HepG2 (cell line): ENCODE results near the gene PLEKHA6. TPM values are rescaled to one million over a fixed set of nuclear protein-coding genes. Genes with fewer than 3 reads are reported as not detected.

Source experiments
- ATAC-seq: fragments of 200-7000 bp; cut with Tn5 transposase; 3 replicates; pipeline ENCODE4 v1.9.1; 2020; ENCODE audit warnings: mild to moderate bottlenecking, moderate library complexity
- BruUV-seq: library from RNA; stranded (reverse); fragments of 400-500 nt; replicated peaks from 2 replicates; lab custom pipeline; 2021; lab: Mats Ljungman, UMichigan
- CTCF ChIA-PET: fragments of 300-600 bp; formaldehyde crosslinking; extraction: SDS; loops from one replicate; lab custom pipeline; 2021; ENCODE audit warnings: low total read pairs, inconsistent platforms, low intra/inter-chr PET ratio; lab: Yijun Ruan, JAX
- POLR2A ChIA-PET: fragments of 350-600 bp; sonication (Branson Sonifier 250); formaldehyde crosslinking; loops from one replicate; lab custom pipeline; 2020; ENCODE audit warnings: antibody characterized with exemption, inconsistent platforms; lab: Yijun Ruan, JAX
- DNase-seq: peaks from one replicate; pipeline ENCODE4 v3.0.0-alpha.2; 2015; ENCODE audit warnings: low spot score
- FAIRE-seq: peaks from 3 replicates; lab custom pipeline; 2011; peaks lifted over from hg19 to GRCh38; lab: Jason Lieb, UNC
- H2AFZ ChIP-seq: one replicate; pipeline ENCODE4 v1.6.1; 2011; ENCODE audit warnings: low read length, inconsistent platforms
- H3K27ac ChIP-seq: fragments of 300-600 bp; 3 replicates; pipeline ENCODE4 v1.8.0; 2011; ENCODE audit warnings: mixed run types, mild to moderate bottlenecking, mixed read lengths, low read length, inconsistent platforms; ENCODE audit not compliant: insufficient read depth; ENCODE audit errors: extremely low read length
- H3K27me3 ChIP-seq, 2 experiments: fragments of 200-600 bp in 1 of 2; 2 replicates in 1 of 2; 3 replicates in 1 of 2; pipeline versions ENCODE4 v1.6.0 to v1.8.0; 2011; ENCODE audit warnings: low read length in 2 of 2, mild to moderate bottlenecking in 2 of 2, moderate library complexity in 2 of 2, inconsistent platforms in 1 of 2; ENCODE audit not compliant: insufficient read depth in 2 of 2, control insufficient read depth in 1 of 2
- H3K36me3 ChIP-seq, 2 experiments: fragments of 200-600 bp in 1 of 2; replicated peaks in 1 of 2; 2 replicates in 1 of 2; 3 replicates in 1 of 2; pipeline versions ENCODE4 v1.5.1 to v1.8.0; 2011; ENCODE audit warnings: low read length in 2 of 2, inconsistent platforms in 1 of 2; ENCODE audit not compliant: insufficient read depth in 2 of 2, control insufficient read depth in 1 of 2
- H3K4me1 ChIP-seq: 2 replicates; pipeline ENCODE4 v1.5.1; 2012; ENCODE audit warnings: low read length, inconsistent platforms; ENCODE audit not compliant: insufficient read depth
- H3K4me2 ChIP-seq: 2 replicates; pipeline ENCODE4 v1.6.0; 2011; ENCODE audit warnings: low read depth, low read length, inconsistent platforms
- H3K4me3 ChIP-seq, 3 experiments: fragments of 200-600 bp in 1 of 3; sonication (generic), shearing (Covaris generic) in 1 of 3; replicated peaks in 1 of 3; 2 replicates each; pipeline ENCODE4 v1.5.1; 2011 to 2016; ENCODE audit warnings: low read length in 3 of 3, inconsistent platforms in 2 of 3, low read depth in 2 of 3, mild to moderate bottlenecking in 2 of 3, control low read depth in 1 of 3, mixed read lengths in 1 of 3; ENCODE audit not compliant: insufficient read depth in 1 of 3
- H3K79me2 ChIP-seq: one replicate; pipeline ENCODE4 v1.6.1; 2011; ENCODE audit warnings: low read length, inconsistent platforms; ENCODE audit not compliant: insufficient read depth
- H3K9ac ChIP-seq: 2 replicates; pipeline ENCODE4 v1.6.0; 2011; ENCODE audit warnings: mild to moderate bottlenecking, low read depth, low read length, inconsistent platforms; ENCODE audit not compliant: insufficient read depth
- H3K9me3 ChIP-seq: 2 replicates; pipeline ENCODE4 v1.5.1; 2012; ENCODE audit warnings: mild to moderate bottlenecking, low read length
- H4K20me1 ChIP-seq: 2 replicates; pipeline ENCODE4 v1.6.0; 2011; ENCODE audit warnings: inconsistent platforms, mild to moderate bottlenecking, low read length, moderate library complexity; ENCODE audit not compliant: insufficient read depth
- ARID5B ChIP-seq: IDR thresholded peaks from 2 replicates; pipeline ENCODE4 v1.4.0; 2020; ENCODE audit warnings: mild to moderate bottlenecking, missing genetic modification reagents
- HMGXB3 ChIP-seq: sonication (generic); formaldehyde crosslinking; IDR thresholded peaks from 2 replicates; pipeline ENCODE4 v1.4.0; 2020; ENCODE audit warnings: missing genetic modification reagents, borderline replicate concordance
- NR1H2 ChIP-seq: sonication (generic); formaldehyde crosslinking; IDR thresholded peaks from 2 replicates; pipeline ENCODE4 v1.8.1; 2022; ENCODE audit warnings: low read depth, missing genetic modification reagents, borderline replicate concordance
- POGZ ChIP-seq: sonication (generic); formaldehyde crosslinking; IDR thresholded peaks from 2 replicates; pipeline ENCODE4 v1.4.0; 2020; ENCODE audit warnings: mild to moderate bottlenecking, missing genetic modification reagents
- SIX1 ChIP-seq: sonication (generic); formaldehyde crosslinking; IDR thresholded peaks from 2 replicates; pipeline ENCODE4 v1.4.0; 2020; ENCODE audit warnings: missing genetic modification reagents, borderline replicate concordance
- SPEN ChIP-seq: sonication (generic); formaldehyde crosslinking; IDR thresholded peaks from 2 replicates; pipeline ENCODE4 v1.5.1; 2020; ENCODE audit warnings: low read depth, mild to moderate bottlenecking, missing genetic modification reagents
- THAP11 ChIP-seq: IDR thresholded peaks from 2 replicates; pipeline ENCODE4 v1.6.1; 2016; ENCODE audit warnings: missing biosample characterization, missing genetic modification reagents
- ZNF333 ChIP-seq: sonication (generic); formaldehyde crosslinking; IDR thresholded peaks from 2 replicates; pipeline ENCODE4 v1.4.0; 2020; ENCODE audit warnings: mild to moderate bottlenecking, missing genetic modification reagents, borderline replicate concordance
- ZNF468 ChIP-seq: sonication (generic); formaldehyde crosslinking; IDR thresholded peaks from 2 replicates; pipeline ENCODE4 v1.8.0; 2022; ENCODE audit warnings: mild to moderate bottlenecking, moderate library complexity, missing genetic modification reagents
- ZNF782 ChIP-seq: sonication (generic); formaldehyde crosslinking; IDR thresholded peaks from 2 replicates; pipeline ENCODE4 v1.4.0; 2020; ENCODE audit warnings: missing genetic modification reagents, mild to moderate bottlenecking, borderline replicate concordance
- WGBS: methylation state at CpG from one replicate; pipeline ENCODE4 v1.1.6; 2017; ENCODE audit warnings: low lambda C conversion rate; 5-methylcytosine and 5-hydroxymethylcytosine counted together
- in situ Hi-C: cut with HindIII; loops from 2 replicates; pipeline ENCODE4 v1.10.0; 2017; ENCODE audit warnings: low pct_unique_long_range_greater_than_20kb; ENCODE audit not compliant: extremely low pct_ligation_motif_present
- intact Hi-C: fragments of 100-400 bp; cut with micrococcal nuclease; formaldehyde crosslinking; loops from one replicate; pipeline ENCODE4 v1.10.0; 2022; ENCODE audit not compliant: unreplicated experiment
- polyA plus RNA-seq, 8 experiments: library from polyadenylated mRNA; depleted of rRNA in 3 of 8; stranded (reverse) in 7 of 8; unstranded in 1 of 8; fragments of >200 nt; fragmentation: Illumina TruSeq in 4 of 8; extraction: Trizol in 4 of 8; gene quantifications; 2 replicates each; pipeline versions ENCODE4 v1.2.1 to v1.2.3, GENCODE V29; 2011 to 2016; ENCODE audit warnings: low read depth in 4 of 8, missing spikeins in 1 of 8, mixed read lengths in 1 of 8; ENCODE audit not compliant: insufficient read depth in 1 of 8
- total RNA-seq, 5 experiments: library from RNA; depleted of rRNA; stranded (reverse); fragments of >200 nt; fragmentation: Illumina TruSeq; extraction: Trizol; gene quantifications; 2 replicates each; pipeline ENCODE4 v1.2.3, GENCODE V29; 2016; ENCODE audit warnings: low read depth in 1 of 5
- TF ChIP-seq, protein P1 (sequence below): sonication (generic); formaldehyde crosslinking; IDR thresholded peaks from 2 replicates; pipeline ENCODE4 v1.4.0; 2020; ENCODE audit warnings: low read depth, mild to moderate bottlenecking, missing genetic modification reagents
- TF ChIP-seq, protein P2 (sequence below): sonication (generic); formaldehyde crosslinking; IDR thresholded peaks from 2 replicates; pipeline ENCODE4 v1.4.0; 2020; ENCODE audit warnings: missing genetic modification reagents, mild to moderate bottlenecking, borderline replicate concordance

Gene PLEKHA6
- total and polyA plus RNA-seq, 2 of the 13 experiments (the other 11 are each of a cell fraction or from before 2014, with no cell fraction given): 5.3 to 11.4 TPM

DNA sequence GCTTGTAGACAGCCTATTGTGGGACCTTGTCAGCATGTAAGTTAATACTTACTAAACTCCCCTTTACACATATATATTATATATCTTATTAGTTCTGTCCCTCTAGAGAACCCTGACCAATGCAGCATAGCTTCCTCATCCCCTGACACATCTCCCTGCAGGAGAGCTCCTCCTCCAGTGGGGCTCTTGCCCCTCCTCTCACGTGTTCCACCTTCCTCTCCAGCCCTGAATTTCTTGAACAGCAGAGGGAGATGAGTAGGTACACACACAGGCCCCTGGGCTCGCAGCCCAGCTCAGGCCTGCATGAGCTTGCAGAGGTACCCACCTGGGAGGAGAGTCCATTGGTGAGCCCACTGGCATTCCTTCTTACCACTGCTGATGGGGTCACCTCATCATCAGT, 118.7 kb downstream of the PLEKHA6 start (continued):
- TF ChIP-seq ARID5B (no peak), ZNF468 (no peak), THAP11 (CRISPR knock-in tag) (no peak)
- TF ChIP-seq, protein P1, sequence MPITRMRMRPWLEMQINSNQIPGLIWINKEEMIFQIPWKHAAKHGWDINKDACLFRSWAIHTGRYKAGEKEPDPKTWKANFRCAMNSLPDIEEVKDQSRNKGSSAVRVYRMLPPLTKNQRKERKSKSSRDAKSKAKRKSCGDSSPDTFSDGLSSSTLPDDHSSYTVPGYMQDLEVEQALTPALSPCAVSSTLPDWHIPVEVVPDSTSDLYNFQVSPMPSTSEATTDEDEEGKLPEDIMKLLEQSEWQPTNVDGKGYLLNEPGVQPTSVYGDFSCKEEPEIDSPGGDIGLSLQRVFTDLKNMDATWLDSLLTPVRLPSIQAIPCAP: no peak

DNA sequence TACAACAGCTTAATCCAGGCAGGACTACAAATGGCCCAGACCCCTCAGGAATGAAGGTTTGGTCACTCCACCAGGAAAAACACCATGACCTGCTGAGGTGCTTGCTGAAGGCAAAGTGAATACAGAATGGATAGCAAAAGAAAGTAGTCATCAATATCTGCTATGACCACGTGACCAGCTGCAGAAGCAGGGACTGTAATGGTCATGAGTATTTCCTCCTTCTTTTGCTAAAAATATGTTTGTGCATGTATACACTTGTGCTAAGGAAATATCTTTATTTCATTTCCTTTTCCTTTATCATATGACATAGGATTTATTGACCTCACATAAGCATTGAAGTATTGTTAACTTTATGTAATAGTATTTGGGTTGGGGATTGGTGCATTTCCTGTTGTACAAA, 119.5 kb downstream of the PLEKHA6 start:
- Histone ChIP-seq H3K27me3 (no peaks in the 10 kb centered on the region), H4K20me1 (no peaks in the 10 kb centered on the region), H3K36me3 (peaks cover 6 to 15% of the 10 kb centered on the region in 2 experiments; a peak in 2 of 5 replicates), H3K27ac (no peak overlapping the region), H2AFZ (no peak overlapping the region), H3K9me3 (no peaks in the 10 kb centered on the region), H3K9ac (no peak overlapping the region), H3K79me2 (no peaks in the 10 kb centered on the region), H3K4me1 (no peaks in the 10 kb centered on the region), H3K4me3 (no peak overlapping the region), H3K4me2 (no peak overlapping the region)
- no peak for DNase-seq
- no TSS peak for BruUV-seq
- intact Hi-C loops: no loop called here
- CTCF ChIA-PET: no interaction called here
- POLR2A ChIA-PET: no interaction called here
- 100% methylated on average over 1 of the region's 1 CpG for WGBS
- FAIRE-seq: no peak
- ATAC-seq: no peak
- in situ Hi-C loops: no loop called here
- TF ChIP-seq ZNF782 (CRISPR knock-in tag) (no peak), NR1H2 (CRISPR knock-in tag) (no peak), ZNF333 (CRISPR knock-in tag) (no peak), SPEN (CRISPR knock-in tag) (no peak), HMGXB3 (CRISPR knock-in tag) (no peak), POGZ (CRISPR knock-in tag) (no peak), SIX1 (CRISPR knock-in tag) (no peak)
- TF ChIP-seq, protein P2, sequence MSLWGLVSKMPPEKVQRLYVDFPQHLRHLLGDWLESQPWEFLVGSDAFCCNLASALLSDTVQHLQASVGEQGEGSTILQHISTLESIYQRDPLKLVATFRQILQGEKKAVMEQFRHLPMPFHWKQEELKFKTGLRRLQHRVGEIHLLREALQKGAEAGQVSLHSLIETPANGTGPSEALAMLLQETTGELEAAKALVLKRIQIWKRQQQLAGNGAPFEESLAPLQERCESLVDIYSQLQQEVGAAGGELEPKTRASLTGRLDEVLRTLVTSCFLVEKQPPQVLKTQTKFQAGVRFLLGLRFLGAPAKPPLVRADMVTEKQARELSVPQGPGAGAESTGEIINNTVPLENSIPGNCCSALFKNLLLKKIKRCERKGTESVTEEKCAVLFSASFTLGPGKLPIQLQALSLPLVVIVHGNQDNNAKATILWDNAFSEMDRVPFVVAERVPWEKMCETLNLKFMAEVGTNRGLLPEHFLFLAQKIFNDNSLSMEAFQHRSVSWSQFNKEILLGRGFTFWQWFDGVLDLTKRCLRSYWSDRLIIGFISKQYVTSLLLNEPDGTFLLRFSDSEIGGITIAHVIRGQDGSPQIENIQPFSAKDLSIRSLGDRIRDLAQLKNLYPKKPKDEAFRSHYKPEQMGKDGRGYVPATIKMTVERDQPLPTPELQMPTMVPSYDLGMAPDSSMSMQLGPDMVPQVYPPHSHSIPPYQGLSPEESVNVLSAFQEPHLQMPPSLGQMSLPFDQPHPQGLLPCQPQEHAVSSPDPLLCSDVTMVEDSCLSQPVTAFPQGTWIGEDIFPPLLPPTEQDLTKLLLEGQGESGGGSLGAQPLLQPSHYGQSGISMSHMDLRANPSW (CRISPR knock-in tag): no peak
